HepG2 (cell line): ENCODE results near the gene TTBK2. TPM values are rescaled to one million over a fixed set of nuclear protein-coding genes. Genes with fewer than 3 reads are reported as not detected.

Experiments
- ATAC-seq: fragments of 200-7000 bp; cut with Tn5 transposase; 3 replicates; pipeline ENCODE4 v1.9.1; 2020; ENCODE audit warnings: mild to moderate bottlenecking, moderate library complexity
- BruUV-seq: library from RNA; stranded (reverse); fragments of 400-500 nt; replicated peaks from 2 replicates; lab custom pipeline; 2021; lab: Mats Ljungman, UMichigan
- CTCF ChIA-PET: fragments of 300-600 bp; formaldehyde crosslinking; extraction: SDS; loops from one replicate; lab custom pipeline; 2021; ENCODE audit warnings: low total read pairs, inconsistent platforms, low intra/inter-chr PET ratio; lab: Yijun Ruan, JAX
- POLR2A ChIA-PET: fragments of 350-600 bp; sonication (Branson Sonifier 250); formaldehyde crosslinking; loops from one replicate; lab custom pipeline; 2020; ENCODE audit warnings: antibody characterized with exemption, inconsistent platforms; lab: Yijun Ruan, JAX
- DNase-seq: peaks from one replicate; pipeline ENCODE4 v3.0.0-alpha.2; 2015; ENCODE audit warnings: low spot score
- FAIRE-seq: peaks from 3 replicates; lab custom pipeline; 2011; peaks lifted over from hg19 to GRCh38; lab: Jason Lieb, UNC
- H2AFZ ChIP-seq: one replicate; pipeline ENCODE4 v1.6.1; 2011; ENCODE audit warnings: low read length, inconsistent platforms
- H3K27ac ChIP-seq: fragments of 300-600 bp; 3 replicates; pipeline ENCODE4 v1.8.0; 2011; ENCODE audit warnings: mixed run types, mild to moderate bottlenecking, mixed read lengths, low read length, inconsistent platforms; ENCODE audit not compliant: insufficient read depth; ENCODE audit errors: extremely low read length
- H3K27me3 ChIP-seq, 2 experiments: fragments of 200-600 bp in 1 of 2; 2 replicates in 1 of 2; 3 replicates in 1 of 2; pipeline versions ENCODE4 v1.6.0 to v1.8.0; 2011; ENCODE audit warnings: low read length in 2 of 2, mild to moderate bottlenecking in 2 of 2, moderate library complexity in 2 of 2, inconsistent platforms in 1 of 2; ENCODE audit not compliant: insufficient read depth in 2 of 2, control insufficient read depth in 1 of 2
- H3K36me3 ChIP-seq, 2 experiments: fragments of 200-600 bp in 1 of 2; replicated peaks in 1 of 2; 2 replicates in 1 of 2; 3 replicates in 1 of 2; pipeline versions ENCODE4 v1.5.1 to v1.8.0; 2011; ENCODE audit warnings: low read length in 2 of 2, inconsistent platforms in 1 of 2; ENCODE audit not compliant: insufficient read depth in 2 of 2, control insufficient read depth in 1 of 2
- H3K4me1 ChIP-seq: 2 replicates; pipeline ENCODE4 v1.5.1; 2012; ENCODE audit warnings: low read length, inconsistent platforms; ENCODE audit not compliant: insufficient read depth
- H3K4me2 ChIP-seq: 2 replicates; pipeline ENCODE4 v1.6.0; 2011; ENCODE audit warnings: low read depth, low read length, inconsistent platforms
- H3K4me3 ChIP-seq, 3 experiments: fragments of 200-600 bp in 1 of 3; sonication (generic), shearing (Covaris generic) in 1 of 3; replicated peaks in 1 of 3; 2 replicates each; pipeline ENCODE4 v1.5.1; 2011 to 2016; ENCODE audit warnings: low read length in 3 of 3, inconsistent platforms in 2 of 3, low read depth in 2 of 3, mild to moderate bottlenecking in 2 of 3, control low read depth in 1 of 3, mixed read lengths in 1 of 3; ENCODE audit not compliant: insufficient read depth in 1 of 3
- H3K79me2 ChIP-seq: one replicate; pipeline ENCODE4 v1.6.1; 2011; ENCODE audit warnings: low read length, inconsistent platforms; ENCODE audit not compliant: insufficient read depth
- H3K9ac ChIP-seq: 2 replicates; pipeline ENCODE4 v1.6.0; 2011; ENCODE audit warnings: mild to moderate bottlenecking, low read depth, low read length, inconsistent platforms; ENCODE audit not compliant: insufficient read depth
- H3K9me3 ChIP-seq: 2 replicates; pipeline ENCODE4 v1.5.1; 2012; ENCODE audit warnings: mild to moderate bottlenecking, low read length
- H4K20me1 ChIP-seq: 2 replicates; pipeline ENCODE4 v1.6.0; 2011; ENCODE audit warnings: inconsistent platforms, mild to moderate bottlenecking, low read length, moderate library complexity; ENCODE audit not compliant: insufficient read depth
- AGO1 ChIP-seq: fragments of 200-400 bp; formaldehyde crosslinking; IDR thresholded peaks from 2 replicates; pipeline ENCODE4 v1.6.1; 2017; ENCODE audit warnings: mild to moderate bottlenecking, low read depth, low read length, moderate library complexity; ENCODE audit not compliant: poor library complexity, severe bottlenecking
- JDP2 ChIP-seq: sonication (generic); formaldehyde crosslinking; IDR thresholded peaks from 2 replicates; pipeline ENCODE4 v1.8.1; 2022; ENCODE audit warnings: missing genetic modification reagents, borderline replicate concordance
- NFATC3 ChIP-seq: sonication (generic); formaldehyde crosslinking; IDR thresholded peaks from 2 replicates; pipeline ENCODE4 v1.5.1; 2020; ENCODE audit warnings: mild to moderate bottlenecking, missing genetic modification reagents
- RFXAP ChIP-seq: sonication (generic); formaldehyde crosslinking; IDR thresholded peaks from 2 replicates; pipeline ENCODE4 v1.4.0; 2020; ENCODE audit warnings: missing genetic modification reagents, borderline replicate concordance
- SRSF9 ChIP-seq: fragments of 200-400 bp; formaldehyde crosslinking; IDR thresholded peaks from 2 replicates; pipeline ENCODE4 v1.6.1; 2018; ENCODE audit warnings: borderline replicate concordance, mild to moderate bottlenecking, low read depth, low read length; ENCODE audit not compliant: insufficient read depth, poor library complexity, severe bottlenecking
- ZBTB42 ChIP-seq: sonication (generic); formaldehyde crosslinking; IDR thresholded peaks from 2 replicates; pipeline ENCODE4 v1.5.0; 2020; ENCODE audit warnings: mild to moderate bottlenecking, missing genetic modification reagents
- ZNF253 ChIP-seq: sonication (generic); formaldehyde crosslinking; IDR thresholded peaks from 2 replicates; pipeline ENCODE4 v1.8.0; 2022; ENCODE audit warnings: mild to moderate bottlenecking, missing genetic modification reagents, borderline replicate concordance
- WGBS: methylation state at CpG from one replicate; pipeline ENCODE4 v1.1.6; 2017; ENCODE audit warnings: low lambda C conversion rate; 5-methylcytosine and 5-hydroxymethylcytosine counted together
- in situ Hi-C: cut with HindIII; loops from 2 replicates; pipeline ENCODE4 v1.10.0; 2017; ENCODE audit warnings: low pct_unique_long_range_greater_than_20kb; ENCODE audit not compliant: extremely low pct_ligation_motif_present
- intact Hi-C: fragments of 100-400 bp; cut with micrococcal nuclease; formaldehyde crosslinking; loops from one replicate; pipeline ENCODE4 v1.10.0; 2022; ENCODE audit not compliant: unreplicated experiment
- polyA plus RNA-seq, 8 experiments: library from polyadenylated mRNA; depleted of rRNA in 3 of 8; stranded (reverse) in 7 of 8; unstranded in 1 of 8; fragments of >200 nt; fragmentation: Illumina TruSeq in 4 of 8; extraction: Trizol in 4 of 8; gene quantifications; 2 replicates each; pipeline versions ENCODE4 v1.2.1 to v1.2.3, GENCODE V29; 2011 to 2016; ENCODE audit warnings: low read depth in 4 of 8, missing spikeins in 1 of 8, mixed read lengths in 1 of 8; ENCODE audit not compliant: insufficient read depth in 1 of 8
- small RNA-seq, 3 experiments: library from RNA; depleted of rRNA; stranded (forward); fragments of <200 nt; gene quantifications; one replicate each; pipeline ENCODE3, GENCODE V24; 2012; ENCODE audit warnings: low read depth in 2 of 3, low replicate concordance in 1 of 3; ENCODE audit not compliant: insufficient read length in 3 of 3, insufficient read depth in 2 of 3
- total RNA-seq, 5 experiments: library from RNA; depleted of rRNA; stranded (reverse); fragments of >200 nt; fragmentation: Illumina TruSeq; extraction: Trizol; gene quantifications; 2 replicates each; pipeline ENCODE4 v1.2.3, GENCODE V29; 2016; ENCODE audit warnings: low read depth in 1 of 5
- TF ChIP-seq, protein P1 (sequence below): sonication (generic); formaldehyde crosslinking; IDR thresholded peaks from 2 replicates; pipeline ENCODE4 v1.8.0; 2022; ENCODE audit warnings: missing genetic modification reagents, mild to moderate bottlenecking, borderline replicate concordance
- TF ChIP-seq, protein P2 (sequence below): sonication (generic); formaldehyde crosslinking; IDR thresholded peaks from 2 replicates; pipeline ENCODE4 v1.4.0; 2020; ENCODE audit warnings: mild to moderate bottlenecking, missing genetic modification reagents
- TF ChIP-seq, protein P3 (sequence below): IDR thresholded peaks from 2 replicates; pipeline ENCODE4 v1.6.1; 2016

The TTBK2 gene
- total and polyA plus RNA-seq, 2 of the 13 experiments (the other 11 are each of a cell fraction or from before 2014, with no cell fraction given), result 5.1 to 7.4 TPM

DNA sequence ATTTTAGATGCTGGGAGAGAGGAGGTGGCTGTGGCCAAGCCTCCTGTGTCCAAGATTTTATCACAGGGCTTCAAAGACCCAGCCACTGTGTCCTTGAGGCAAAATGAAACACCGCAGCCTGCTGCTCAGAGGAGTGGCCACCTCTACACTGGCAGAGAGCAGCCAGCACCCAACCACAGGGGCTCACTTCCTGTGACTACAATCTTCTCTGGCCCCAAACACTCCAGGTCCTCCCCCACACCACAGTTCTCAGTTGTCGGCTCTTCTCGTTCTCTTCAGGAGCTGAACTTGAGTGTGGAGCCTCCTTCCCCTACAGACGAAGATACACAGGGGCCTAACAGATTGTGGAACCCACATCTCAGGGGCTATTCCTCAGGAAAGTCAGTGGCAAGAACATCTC lies 229.3 kb downstream of the TTBK2 start:
- TF ChIP-seq ZBTB42 (CRISPR knock-in tag), result no peak
- TF ChIP-seq SRSF9, result no peak
- TF ChIP-seq NFATC3 (CRISPR knock-in tag), result no peak
- TF ChIP-seq, protein P1, sequence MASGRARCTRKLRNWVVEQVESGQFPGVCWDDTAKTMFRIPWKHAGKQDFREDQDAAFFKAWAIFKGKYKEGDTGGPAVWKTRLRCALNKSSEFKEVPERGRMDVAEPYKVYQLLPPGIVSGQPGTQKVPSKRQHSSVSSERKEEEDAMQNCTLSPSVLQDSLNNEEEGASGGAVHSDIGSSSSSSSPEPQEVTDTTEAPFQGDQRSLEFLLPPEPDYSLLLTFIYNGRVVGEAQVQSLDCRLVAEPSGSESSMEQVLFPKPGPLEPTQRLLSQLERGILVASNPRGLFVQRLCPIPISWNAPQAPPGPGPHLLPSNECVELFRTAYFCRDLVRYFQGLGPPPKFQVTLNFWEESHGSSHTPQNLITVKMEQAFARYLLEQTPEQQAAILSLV (CRISPR knock-in tag), result no peak
- TF ChIP-seq ZNF253 (CRISPR knock-in tag), result no peak
- TF ChIP-seq, protein P2, sequence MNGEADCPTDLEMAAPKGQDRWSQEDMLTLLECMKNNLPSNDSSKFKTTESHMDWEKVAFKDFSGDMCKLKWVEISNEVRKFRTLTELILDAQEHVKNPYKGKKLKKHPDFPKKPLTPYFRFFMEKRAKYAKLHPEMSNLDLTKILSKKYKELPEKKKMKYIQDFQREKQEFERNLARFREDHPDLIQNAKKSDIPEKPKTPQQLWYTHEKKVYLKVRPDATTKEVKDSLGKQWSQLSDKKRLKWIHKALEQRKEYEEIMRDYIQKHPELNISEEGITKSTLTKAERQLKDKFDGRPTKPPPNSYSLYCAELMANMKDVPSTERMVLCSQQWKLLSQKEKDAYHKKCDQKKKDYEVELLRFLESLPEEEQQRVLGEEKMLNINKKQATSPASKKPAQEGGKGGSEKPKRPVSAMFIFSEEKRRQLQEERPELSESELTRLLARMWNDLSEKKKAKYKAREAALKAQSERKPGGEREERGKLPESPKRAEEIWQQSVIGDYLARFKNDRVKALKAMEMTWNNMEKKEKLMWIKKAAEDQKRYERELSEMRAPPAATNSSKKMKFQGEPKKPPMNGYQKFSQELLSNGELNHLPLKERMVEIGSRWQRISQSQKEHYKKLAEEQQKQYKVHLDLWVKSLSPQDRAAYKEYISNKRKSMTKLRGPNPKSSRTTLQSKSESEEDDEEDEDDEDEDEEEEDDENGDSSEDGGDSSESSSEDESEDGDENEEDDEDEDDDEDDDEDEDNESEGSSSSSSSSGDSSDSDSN (CRISPR knock-in tag), result no peak
- TF ChIP-seq, protein P3, sequence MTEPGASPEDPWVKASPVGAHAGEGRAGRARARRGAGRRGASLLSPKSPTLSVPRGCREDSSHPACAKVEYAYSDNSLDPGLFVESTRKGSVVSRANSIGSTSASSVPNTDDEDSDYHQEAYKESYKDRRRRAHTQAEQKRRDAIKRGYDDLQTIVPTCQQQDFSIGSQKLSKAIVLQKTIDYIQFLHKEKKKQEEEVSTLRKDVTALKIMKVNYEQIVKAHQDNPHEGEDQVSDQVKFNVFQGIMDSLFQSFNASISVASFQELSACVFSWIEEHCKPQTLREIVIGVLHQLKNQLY (CRISPR knock-in tag), result no peak
- no peak for TF ChIP-seq RFXAP (CRISPR knock-in tag)
- TF ChIP-seq AGO1, result no peak
- TF ChIP-seq JDP2 (CRISPR knock-in tag), result no peak
- Histone ChIP-seq H3K9ac (no peak overlapping the region), H3K9me3 (no peaks in the 10 kb centered on the region), H3K79me2 (no peaks in the 10 kb centered on the region), H3K4me1 (no peaks in the 10 kb centered on the region), H3K27me3 (no peaks in the 10 kb centered on the region; a peak in 1 of 5 replicates), H2AFZ (no peak overlapping the region), H3K27ac (no peak overlapping the region), H3K4me2 (no peak overlapping the region), H3K4me3 (no peak overlapping the region), H3K36me3 (peaks cover 4 to 16% of the 10 kb centered on the region in 2 experiments; a peak in 4 of 5 replicates), H4K20me1 (no peaks in the 10 kb centered on the region)
- no TSS peak for BruUV-seq
- DNase-seq (no peak), ATAC-seq (no peak), FAIRE-seq (no peak)
- POLR2A ChIA-PET, result no interaction called here
- CTCF ChIA-PET, result no interaction called here
- 100% methylated on average over 3 of the region's 4 CpGs for WGBS
- in situ Hi-C loops (no loop called here), intact Hi-C loops (no loop called here)

Small RNA genes lying within 50 kb of the gene (small RNA-seq; reads per million reads assigned to genes)
- gene KRT8P50, result 0 reads per million in 3 experiments

Other genes starting within 250 kb of the TTBK2 start
- gene CDAN1, start 183.7 kb downstream of the TTBK2 start, total RNA-seq (2016; rRNA removed; fragmentation: Illumina TruSeq; extraction: Trizol), result 10.8 and 16.1 TPM in 2 replicates
- gene CDAN1, start 183.7 kb downstream of the TTBK2 start, polyA plus RNA-seq (2011; rRNA removed), result 5.0 and 7.3 TPM in 2 replicates
- gene UBR1, start 185.3 kb upstream of the TTBK2 start, total RNA-seq (2016; rRNA removed; fragmentation: Illumina TruSeq; extraction: Trizol), result 18.0 and 21.7 TPM in 2 replicates
- gene UBR1, start 185.3 kb upstream of the TTBK2 start, polyA plus RNA-seq (2011; rRNA removed), result 6.4 and 7.2 TPM in 2 replicates
- 13.8 and 20.9 TPM in 2 replicates for gene TMEM62, start 212.8 kb upstream of the TTBK2 start, total RNA-seq (2016; rRNA removed; fragmentation: Illumina TruSeq; extraction: Trizol)
- gene TMEM62, start 212.8 kb upstream of the TTBK2 start, polyA plus RNA-seq (2011; rRNA removed), result 14.2 and 19.9 TPM in 2 replicates